ELF-1 (cell line): ENCODE results near the gene PHC3.

ENCODE experiments used
- DNase-seq: peaks from one replicate; pipeline ENCODE4 v3.0.0-alpha.2; 2016; ENCODE audit warnings: low read depth, low spot score

PHC3 gene

GRCh38 chr3:170043506-170043905 lies 138.0 kb downstream of the PHC3 start:
- no peak for DNase-seq

GRCh38 chr3:170040418-170040817 lies 141.1 kb downstream of the PHC3 start:
- DNase-seq: peak; percentile 55

- DNase-seq: peak; percentile 60
These were observed 143.0 kb downstream of the PHC3 start for GRCh38 chr3:170038434-170039110.
